ENCODE measurements around the gene PLEKHA5.

DNA sequence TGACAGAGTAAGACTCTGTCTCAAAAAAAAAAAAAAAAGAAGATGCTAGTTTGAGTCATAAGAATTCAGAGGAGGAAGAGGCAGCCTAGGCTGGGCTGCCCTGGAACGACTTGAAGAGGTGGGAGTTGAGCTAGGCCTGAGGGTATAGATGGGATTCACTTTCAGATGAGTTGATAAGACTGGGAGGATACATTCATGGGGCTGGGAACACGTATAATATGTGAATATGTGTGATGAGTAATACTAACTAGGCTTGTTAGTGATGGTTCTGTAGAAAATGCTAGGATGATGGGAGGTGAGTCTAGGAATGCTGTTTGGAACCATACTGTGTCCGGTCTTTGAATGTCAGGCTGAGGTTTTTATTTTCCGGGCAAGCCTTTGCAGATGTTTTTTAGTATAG is 9.0 kb downstream of the PLEKHA5 start:
- TF ChIP-seq CTCF (IDR thresholded peaks at IDR 0.05) (no peak), POLR2A (IDR thresholded peaks at IDR 0.05) (no peak)
